Measurements from ENCODE around the gene RAD51AP2.

GRCh38 chr2:17543131-17543660, 25.0 kb upstream of the RAD51AP2 start:
- no peak for TF ChIP-seq YY1 (IDR thresholded peaks at IDR 0.05; ENCODE audit: insufficient read depth, insufficient read length)
- no peak for TF ChIP-seq SUZ12 (IDR thresholded peaks at IDR 0.05; ENCODE audit: extremely low read depth, insufficient read depth, insufficient read length)
- no peak for TF ChIP-seq ZNF274 (IDR thresholded peaks at IDR 0.05; ENCODE audit: low read depth, low read length)
